IPS-18a (cell line): ENCODE measurements around the gene UVRAG.
"Not testable (repeated sequence)": the region's sequence is repeated elsewhere in the genome, so short reads cannot be mapped to it uniquely, and the experiment has no call there.

ENCODE experiments used
- H3K27ac ChIP-seq: one replicate; pipeline ENCODE4 v1.5.1; 2013; ENCODE audit warnings: low read length
- H3K27me3 ChIP-seq: one replicate; pipeline ENCODE4 v1.6.1; 2013; ENCODE audit warnings: mild to moderate bottlenecking, low read length; ENCODE audit not compliant: control insufficient read depth, insufficient read depth
- H3K36me3 ChIP-seq: one replicate; pipeline ENCODE4 v1.6.1; 2013; ENCODE audit warnings: low read depth, low read length; ENCODE audit not compliant: control insufficient read depth
- H3K4me1 ChIP-seq: one replicate; pipeline ENCODE4 v1.6.1; 2013; ENCODE audit warnings: low read depth, low read length; ENCODE audit not compliant: control insufficient read depth
- H3K4me3 ChIP-seq: one replicate; pipeline ENCODE4 v1.5.1; 2013; ENCODE audit warnings: low read length
- H3K9ac ChIP-seq: one replicate; pipeline ENCODE4 v1.6.1; 2013; ENCODE audit warnings: mild to moderate bottlenecking, low read length, moderate library complexity
- H3K9me3 ChIP-seq: one replicate; pipeline ENCODE4 v1.6.1; 2013; ENCODE audit warnings: low read depth, low read length; ENCODE audit not compliant: control insufficient read depth

The UVRAG gene

GRCh38 chr11:75873417-75874221 is 58.6 kb downstream of the UVRAG start:
- Histone ChIP-seq H3K9ac (no peak overlapping the region), H3K9me3 (no peaks in the 10 kb centered on the region), H3K36me3 (no peaks in the 10 kb centered on the region), H3K27me3 (no peaks in the 10 kb centered on the region), H3K27ac (no peak overlapping the region), H3K4me3 (no peak overlapping the region), H3K4me1 (peaks cover 8% of the 10 kb centered on the region)

- Histone ChIP-seq H3K9ac (no peak overlapping the region), H3K27ac (no peak overlapping the region), H3K4me1 (peaks cover 8% of the 10 kb centered on the region), H3K9me3 (no peaks in the 10 kb centered on the region), H3K36me3 (no peaks in the 10 kb centered on the region), H3K4me3 (no peak overlapping the region), H3K27me3 (no peaks in the 10 kb centered on the region)
These were observed 59.8 kb downstream of the UVRAG start for GRCh38 chr11:75874684-75875341.

- not testable (repeated sequence) for H3K4me3 ChIP-seq, H3K36me3 ChIP-seq, H3K27ac ChIP-seq, H3K4me1 ChIP-seq, H3K9me3 ChIP-seq, H3K9ac ChIP-seq, H3K27me3 ChIP-seq
These were observed 62.3 kb downstream of the UVRAG start for GRCh38 chr11:75877327-75877726.

GRCh38 chr11:75877931-75878330 is 62.9 kb downstream of the UVRAG start:
- not testable (repeated sequence) for H3K27ac ChIP-seq, H3K27me3 ChIP-seq, H3K9me3 ChIP-seq, H3K4me3 ChIP-seq, H3K9ac ChIP-seq, H3K36me3 ChIP-seq, H3K4me1 ChIP-seq

GRCh38 chr11:75878933-75879332 is 63.9 kb downstream of the UVRAG start:
- Histone ChIP-seq H3K27me3 (no peaks in the 10 kb centered on the region), H3K9ac (no peak overlapping the region), H3K9me3 (no peaks in the 10 kb centered on the region), H3K4me3 (no peak overlapping the region), H3K4me1 (peaks cover 2% of the 10 kb centered on the region), H3K27ac (no peak overlapping the region), H3K36me3 (no peaks in the 10 kb centered on the region)

- Histone ChIP-seq H3K27me3 (no peaks in the 10 kb centered on the region), H3K9ac (no peak overlapping the region), H3K36me3 (no peaks in the 10 kb centered on the region), H3K27ac (no peak overlapping the region), H3K9me3 (no peaks in the 10 kb centered on the region), H3K4me1 (no peaks in the 10 kb centered on the region), H3K4me3 (no peak overlapping the region)
These were observed 64.7 kb downstream of the UVRAG start for GRCh38 chr11:75879737-75880136.

- H3K27me3 ChIP-seq, H3K36me3 ChIP-seq, H3K27ac ChIP-seq, H3K9ac ChIP-seq, H3K4me1 ChIP-seq, H3K4me3 ChIP-seq, H3K9me3 ChIP-seq: not testable (repeated sequence)
These were observed 65.3 kb downstream of the UVRAG start for GRCh38 chr11:75880343-75880742.

GRCh38 chr11:75884321-75884720 is 69.3 kb downstream of the UVRAG start:
- no peaks in the 10 kb centered on the region for H3K9me3 ChIP-seq
- no peaks in the 10 kb centered on the region for H3K27me3 ChIP-seq
- no peaks in the 10 kb centered on the region for H3K4me1 ChIP-seq
- H3K9ac ChIP-seq = no peak overlapping the region
- no peaks in the 10 kb centered on the region for H3K36me3 ChIP-seq
- no peak overlapping the region for H3K27ac ChIP-seq
- H3K4me3 ChIP-seq = no peak overlapping the region

GRCh38 chr11:75888416-75888815 is 73.4 kb downstream of the UVRAG start:
- peaks cover 6% of the 10 kb centered on the region for H3K36me3 ChIP-seq
- H3K9me3 ChIP-seq = no peaks in the 10 kb centered on the region
- H3K27ac ChIP-seq = no peak overlapping the region
- no peak overlapping the region for H3K4me3 ChIP-seq
- no peaks in the 10 kb centered on the region for H3K27me3 ChIP-seq
- H3K9ac ChIP-seq = no peak overlapping the region
- H3K4me1 ChIP-seq = no peaks in the 10 kb centered on the region

- Histone ChIP-seq H3K27ac (no peak overlapping the region), H3K4me3 (no peak overlapping the region), H3K9me3 (no peaks in the 10 kb centered on the region), H3K4me1 (no peaks in the 10 kb centered on the region), H3K9ac (no peak overlapping the region), H3K36me3 (peaks cover 6% of the 10 kb centered on the region), H3K27me3 (no peaks in the 10 kb centered on the region)
These were observed 77.1 kb downstream of the UVRAG start for GRCh38 chr11:75891947-75892739.

GRCh38 chr11:75893251-75893650 is 78.2 kb downstream of the UVRAG start:
- Histone ChIP-seq H3K27ac (no peak overlapping the region), H3K9me3 (no peaks in the 10 kb centered on the region), H3K9ac (no peak overlapping the region), H3K36me3 (peaks cover 6% of the 10 kb centered on the region), H3K4me3 (no peak overlapping the region), H3K27me3 (no peaks in the 10 kb centered on the region), H3K4me1 (no peaks in the 10 kb centered on the region)
